PC-9 (cell line): Measurements from ENCODE around the gene PRR5L. TPM values are rescaled to one million over a fixed set of nuclear protein-coding genes. Genes with fewer than 3 reads are reported as not detected.

Experiments
- BruUV-seq: library from RNA; stranded (reverse); fragments of 400-500 nt; replicated peaks from 2 replicates; lab custom pipeline; 2021; lab: Mats Ljungman, UMichigan
- CTCF ChIA-PET: fragments of 300-600 bp; sonication (Branson Sonifier 250); formaldehyde crosslinking; loops from one replicate; lab custom pipeline; 2022; ENCODE audit warnings: antibody characterized with exemption; lab: Charles Lee
- POLR2A ChIA-PET: fragments of 300-600 bp; sonication (Branson Sonifier 250); formaldehyde crosslinking; loops from one replicate; lab custom pipeline; 2022; ENCODE audit warnings: antibody characterized with exemption; ENCODE audit not compliant: unreplicated experiment; lab: Charles Lee
- DNase-seq, 2 experiments: peaks; one replicate each; pipeline versions ENCODE4 v3.0.0 to v3.0.0-alpha.2; 2015 to 2022; ENCODE audit warnings: mixed read lengths in 1 of 2
- H2AFZ ChIP-seq: fragments of 200-600 bp; sonication (generic); 2 replicates; pipeline ENCODE4 v1.8.1; 2017; ENCODE audit warnings: antibody characterized with exemption
- H3F3A ChIP-seq: fragments of 200-600 bp; sonication (generic); 2 replicates; pipeline ENCODE4 v1.8.1; 2017; ENCODE audit warnings: antibody characterized with exemption, mild to moderate bottlenecking, low read depth; ENCODE audit not compliant: insufficient read depth
- H3K27ac ChIP-seq: fragments of 200-600 bp; sonication (generic); 2 replicates; pipeline ENCODE4 v1.6.1; 2016; ENCODE audit warnings: mixed run types
- H3K27me3 ChIP-seq: fragments of 200-600 bp; sonication (generic); 2 replicates; pipeline ENCODE4 v1.6.1; 2016; ENCODE audit warnings: low read depth, mixed run types; ENCODE audit not compliant: insufficient read depth
- H3K36me3 ChIP-seq: fragments of 200-600 bp; sonication (generic); 2 replicates; pipeline ENCODE4 v1.6.1; 2016; ENCODE audit warnings: low read depth, mixed run types
- H3K4me1 ChIP-seq: fragments of 200-600 bp; sonication (generic); replicated peaks from 2 replicates; pipeline ENCODE4 v1.6.1; 2016; ENCODE audit warnings: mixed run types; ENCODE audit not compliant: insufficient read depth
- H3K4me2 ChIP-seq: fragments of 200-600 bp; sonication (generic); 2 replicates; pipeline ENCODE4 v1.6.1; 2017; ENCODE audit warnings: mixed run types
- H3K4me3 ChIP-seq: fragments of 200-600 bp; sonication (generic); 2 replicates; pipeline ENCODE4 v1.6.1; 2016; ENCODE audit warnings: mixed run types
- H3K79me2 ChIP-seq: fragments of 200-600 bp; sonication (generic); 2 replicates; pipeline ENCODE4 v1.6.1; 2017; ENCODE audit warnings: low read depth, mixed run types
- H3K9me2 ChIP-seq: fragments of 200-600 bp; sonication (generic); 2 replicates; pipeline ENCODE4 v1.8.1; 2017; ENCODE audit warnings: mild to moderate bottlenecking; ENCODE audit not compliant: insufficient read depth
- H3K9me3 ChIP-seq: fragments of 200-600 bp; sonication (generic); 2 replicates; pipeline ENCODE4 v1.8.1; 2016; ENCODE audit warnings: low read depth; ENCODE audit not compliant: insufficient read depth
- H4K20me1 ChIP-seq: fragments of 200-600 bp; sonication (generic); 2 replicates; pipeline ENCODE4 v1.8.1; 2017; ENCODE audit not compliant: insufficient read depth
- EZH2 ChIP-seq: fragments of 200-600 bp; sonication (generic); IDR thresholded peaks from 2 replicates; pipeline ENCODE4 v1.8.0; 2017; ENCODE audit warnings: antibody characterized with exemption, low read depth
- intact Hi-C: fragments of 100-400 bp; cut with micrococcal nuclease; formaldehyde crosslinking; loops from one replicate; pipeline ENCODE4 v1.10.0; 2022; ENCODE audit not compliant: unreplicated experiment
- total RNA-seq: library from RNA; stranded (reverse); gene quantifications from 2 replicates; pipeline ENCODE4 v1.2.3, GENCODE V29; 2021
- TF ChIP-seq, protein P1 (sequence below): fragments of 200-600 bp; sonication (generic); conservative IDR thresholded peaks from 2 replicates; pipeline ENCODE4 v1.6.1; 2017; ENCODE audit warnings: mixed run types, antibody characterized with exemption, mild to moderate bottlenecking, moderate library complexity

Gene PRR5L
- total RNA-seq, 1 experiment from 2014 or later: 5.1 TPM

DNA sequence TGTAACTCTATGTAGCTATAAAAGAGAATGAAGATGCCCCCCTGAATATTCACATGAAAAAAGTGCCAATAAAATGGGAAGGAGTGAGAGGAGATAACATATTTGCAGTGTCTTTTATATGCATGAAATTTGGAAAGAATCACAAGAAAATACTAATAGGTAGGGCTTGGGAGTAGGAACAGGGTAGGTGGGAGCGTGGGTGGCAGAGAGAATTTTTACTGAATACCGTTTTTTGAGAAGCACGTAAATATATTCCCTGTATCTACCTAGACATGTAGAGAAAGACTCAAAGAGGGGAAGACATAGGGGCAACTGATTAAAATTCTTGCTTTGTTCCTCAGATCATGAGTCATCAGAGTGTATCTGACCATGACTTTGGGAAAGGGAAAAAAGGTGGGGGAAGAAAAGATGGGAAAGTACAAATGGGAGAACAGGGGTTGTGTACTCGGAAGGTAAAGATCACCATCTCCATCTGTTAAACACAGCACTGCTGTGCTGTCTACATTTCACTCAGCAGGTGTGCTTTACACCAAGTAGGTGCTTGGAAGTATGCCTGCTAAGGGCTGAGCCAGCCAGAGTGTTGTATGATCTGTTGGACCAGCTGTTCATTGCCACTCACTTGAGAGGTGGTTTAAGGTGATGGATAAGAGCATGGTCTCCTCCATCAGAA lies 16.0 kb downstream of the PRR5L start:
- H3K4me2 ChIP-seq: peak overlapping the region; percentile 5; the same call in 1 of the 2 replicates
- peaks cover 28% of the 10 kb centered on the region for H3K4me1 ChIP-seq
- H2AFZ ChIP-seq: no peak overlapping the region
- TF ChIP-seq, protein P1, sequence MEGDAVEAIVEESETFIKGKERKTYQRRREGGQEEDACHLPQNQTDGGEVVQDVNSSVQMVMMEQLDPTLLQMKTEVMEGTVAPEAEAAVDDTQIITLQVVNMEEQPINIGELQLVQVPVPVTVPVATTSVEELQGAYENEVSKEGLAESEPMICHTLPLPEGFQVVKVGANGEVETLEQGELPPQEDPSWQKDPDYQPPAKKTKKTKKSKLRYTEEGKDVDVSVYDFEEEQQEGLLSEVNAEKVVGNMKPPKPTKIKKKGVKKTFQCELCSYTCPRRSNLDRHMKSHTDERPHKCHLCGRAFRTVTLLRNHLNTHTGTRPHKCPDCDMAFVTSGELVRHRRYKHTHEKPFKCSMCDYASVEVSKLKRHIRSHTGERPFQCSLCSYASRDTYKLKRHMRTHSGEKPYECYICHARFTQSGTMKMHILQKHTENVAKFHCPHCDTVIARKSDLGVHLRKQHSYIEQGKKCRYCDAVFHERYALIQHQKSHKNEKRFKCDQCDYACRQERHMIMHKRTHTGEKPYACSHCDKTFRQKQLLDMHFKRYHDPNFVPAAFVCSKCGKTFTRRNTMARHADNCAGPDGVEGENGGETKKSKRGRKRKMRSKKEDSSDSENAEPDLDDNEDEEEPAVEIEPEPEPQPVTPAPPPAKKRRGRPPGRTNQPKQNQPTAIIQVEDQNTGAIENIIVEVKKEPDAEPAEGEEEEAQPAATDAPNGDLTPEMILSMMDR: no peak
- no peaks in the 10 kb centered on the region for H3K36me3 ChIP-seq
- H3K27me3 ChIP-seq: no peaks in the 10 kb centered on the region
- 0 out of 2 replicates have a peak, but pooled peaks cover 6% of the 10 kb centered on the region for H3K9me3 ChIP-seq
- no peak for DNase-seq
- no peak overlapping the region for H3K4me3 ChIP-seq
- BruUV-seq: no TSS peak
- H4K20me1 ChIP-seq: no peaks in the 10 kb centered on the region
- intact Hi-C loops: no loop called here
- ChIA-PET POLR2A (no interaction called here), CTCF (no interaction called here)
- no peak overlapping the region for H3K27ac ChIP-seq
- no peaks in the 10 kb centered on the region for H3K9me2 ChIP-seq
- H3F3A ChIP-seq: peaks cover 16% of the 10 kb centered on the region; the same call in 1 of the 2 replicates
- H3K79me2 ChIP-seq: no peaks in the 10 kb centered on the region

DNA sequence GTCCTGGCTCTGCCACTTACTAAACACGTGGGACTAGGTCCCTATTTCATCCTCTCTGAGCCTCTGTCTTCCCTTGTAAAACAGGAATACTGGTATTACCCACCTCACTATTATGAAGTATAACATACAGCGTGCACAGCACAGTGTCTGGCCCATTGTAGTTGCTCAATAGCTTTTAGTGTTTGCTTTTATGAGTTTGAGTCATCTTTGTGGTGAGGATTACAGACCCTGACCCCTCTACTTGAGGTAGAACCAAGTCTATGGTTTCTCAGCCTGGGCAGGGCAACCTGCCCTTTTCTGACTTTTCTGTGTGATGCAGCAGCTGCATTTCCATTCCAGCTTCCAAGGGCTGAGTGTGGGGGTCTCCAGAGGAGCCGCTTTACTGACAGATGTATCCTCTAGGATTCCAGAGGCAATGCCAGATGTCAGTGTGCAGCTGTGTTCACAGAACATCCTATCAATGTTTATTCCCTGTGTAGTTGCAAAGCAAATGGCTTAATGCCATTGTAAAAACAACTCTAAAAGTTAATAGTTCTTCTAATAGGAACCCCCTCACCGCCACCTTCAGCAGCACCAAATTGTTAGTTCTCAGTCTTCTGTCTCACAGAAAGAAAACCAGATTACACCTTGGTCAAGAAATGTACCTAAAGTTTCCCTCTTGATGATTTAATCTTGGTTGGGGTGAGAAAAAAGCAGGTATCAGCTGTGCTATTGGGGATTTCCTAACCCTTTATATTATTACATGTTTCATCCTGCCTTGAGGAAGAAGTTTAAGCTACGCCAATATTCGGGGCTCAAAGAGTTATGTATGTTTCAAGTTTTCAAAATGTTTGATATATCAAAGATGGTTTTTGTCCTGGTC lies 16.8 kb downstream of the PRR5L start:
- intact Hi-C loops: no loop called here
- Histone ChIP-seq H3K4me3 (no peak overlapping the region), H2AFZ (no peak overlapping the region), H4K20me1 (no peaks in the 10 kb centered on the region), H3K27me3 (no peaks in the 10 kb centered on the region), H3K9me2 (no peaks in the 10 kb centered on the region), H3K4me1 (peaks cover 28% of the 10 kb centered on the region), H3K9me3 (0 out of 2 replicates have a peak, but pooled peaks cover 6% of the 10 kb centered on the region), H3F3A (peaks cover 16% of the 10 kb centered on the region; the same call in 1 of the 2 replicates), H3K4me2 (peak overlapping the region; percentile 5), H3K27ac (no peak overlapping the region), H3K36me3 (no peaks in the 10 kb centered on the region), H3K79me2 (no peaks in the 10 kb centered on the region)
- TF ChIP-seq EZH2: no peak
- TF ChIP-seq, protein P1: no peak
- no TSS peak for BruUV-seq
- POLR2A ChIA-PET: no interaction called here
- CTCF ChIA-PET: no interaction called here
- DNase-seq: peak in 1 of 2 experiments; percentile 75

DNA sequence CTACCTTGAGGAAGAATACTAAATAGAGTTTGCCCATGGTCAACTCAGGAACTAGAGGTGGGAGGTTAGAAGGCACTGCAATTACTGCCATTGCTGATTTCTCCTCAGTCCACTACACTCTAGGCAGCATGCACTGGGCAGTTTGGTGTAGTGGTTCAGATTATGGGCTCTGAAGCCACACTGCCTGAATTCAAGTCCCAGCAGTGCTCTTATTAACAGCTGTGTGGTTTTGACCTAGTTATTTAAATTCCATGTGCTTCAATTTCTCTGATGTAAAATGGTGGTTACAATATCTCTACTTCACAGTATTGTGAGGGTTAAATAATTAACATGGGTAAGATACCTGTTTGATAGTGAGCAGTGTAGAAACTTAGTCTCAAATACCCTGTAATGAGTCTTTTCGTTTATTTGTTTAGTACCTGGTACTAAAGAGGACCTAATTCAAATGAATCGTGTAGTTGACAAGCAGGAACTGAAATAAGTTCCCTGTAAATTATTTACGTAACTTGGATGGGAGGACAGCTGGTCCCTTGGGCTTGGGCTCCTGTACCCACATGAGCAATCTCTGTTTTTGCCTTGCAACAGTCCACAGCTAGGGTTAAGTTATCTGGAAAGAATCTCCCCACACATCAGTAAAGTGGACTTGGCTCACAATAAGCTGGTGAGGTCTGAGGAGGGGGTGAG lies 17.8 kb downstream of the PRR5L start:
- H3K4me2 ChIP-seq: no peak overlapping the region
- no peaks in the 10 kb centered on the region for H4K20me1 ChIP-seq
- peaks cover 28% of the 10 kb centered on the region for H3K4me1 ChIP-seq
- H3K9me3 ChIP-seq: 0 out of 2 replicates have a peak, but pooled peaks cover 6% of the 10 kb centered on the region
- H2AFZ ChIP-seq: no peak overlapping the region
- no peak overlapping the region for H3K4me3 ChIP-seq
- POLR2A ChIA-PET: no interaction called here
- no peaks in the 10 kb centered on the region for H3K9me2 ChIP-seq
- no TSS peak for BruUV-seq
- H3F3A ChIP-seq: peaks cover 16% of the 10 kb centered on the region; the same call in 1 of the 2 replicates
- no peak for DNase-seq
- CTCF ChIA-PET: no interaction called here
- H3K27ac ChIP-seq: no peak overlapping the region
- no peaks in the 10 kb centered on the region for H3K27me3 ChIP-seq
- no peaks in the 10 kb centered on the region for H3K79me2 ChIP-seq
- H3K36me3 ChIP-seq: no peaks in the 10 kb centered on the region
- TF ChIP-seq, protein P1: no peak
- intact Hi-C loops: no loop called here
